Adrenal gland (tissue), 12 donors: ENCODE results near the gene SRPK3. TPM values are rescaled to one million over a fixed set of nuclear protein-coding genes. Genes with fewer than 3 reads are reported as not detected.

ENCODE experiments used
- DNase-seq, 7 donors: peaks; one replicate each; pipeline ENCODE4 v3.0.0-alpha.2; 2019 to 2020
- H3K27ac ChIP-seq, 5 donors: fragments of 200-600 bp; sonication (generic) in 4 of 5; 1 replicate in 3 of 5; 2 replicates in 2 of 5; pipeline versions ENCODE4 v1.5.1 to v1.8.0; 2016 to 2020; ENCODE audit warnings: mild to moderate bottlenecking in 1 of 5
- H3K27me3 ChIP-seq: fragments of 200-600 bp; 2 replicates; pipeline ENCODE4 v1.8.0; 2021
- H3K36me3 ChIP-seq, 2 donors: fragments of 200-600 bp; replicated peaks in 1 of 2; 1 replicate in 1 of 2; 2 replicates in 1 of 2; pipeline versions ENCODE4 v1.5.1 to v1.8.0; 2018 to 2022
- H3K4me1 ChIP-seq, 2 donors: fragments of 200-600 bp; replicated peaks in 1 of 2; 1 replicate in 1 of 2; 2 replicates in 1 of 2; pipeline versions ENCODE4 v1.5.1 to v1.8.0; 2018 to 2021
- H3K4me3 ChIP-seq, 4 donors: fragments of 200-600 bp; sonication (generic) in 3 of 4; one replicate each; pipeline ENCODE4 v1.5.1; 2016 to 2018
- H3K9me3 ChIP-seq, 3 donors: fragments of 200-600 bp; sonication (generic) in 1 of 3; replicated peaks in 1 of 3; 1 replicate in 2 of 3; 2 replicates in 1 of 3; pipeline versions ENCODE4 v1.5.1 to v1.8.0; 2016 to 2021
- POLR2A ChIP-seq, 2 donors: fragments of 450-650 bp; IDR thresholded peaks; one replicate each; pipeline ENCODE4 v1.6.1; 2017; ENCODE audit warnings: antibody characterized with exemption in 2 of 2, mild to moderate bottlenecking in 2 of 2, moderate library complexity in 1 of 2
- WGBS, 4 donors: extraction: QIAGEN DNeasy Blood & Tissue Kit in 2 of 4; methylation state at CpG; one replicate each; pipeline versions ENCODE4 v1.1.5 to v1.1.7; 2013 to 2017; 5-methylcytosine and 5-hydroxymethylcytosine counted together
- intact Hi-C, 2 donors: fragments of 100-400 bp; cut with DNase I; formaldehyde crosslinking; loops; one replicate each; pipeline versions ENCODE4 v1.14.1 to v1.15.0; 2022 to 2023
- polyA plus RNA-seq, 3 donors: library from polyadenylated mRNA; stranded (reverse); fragments of 200-250 nt in 2 of 3; fragments of 350-450 nt in 1 of 3; fragmentation: Illumina TruSeq in 1 of 3; extraction: RNeasy Lipid Tissue Mini Kit (QIAGEN cat#74804) in 1 of 3; gene quantifications; one replicate each; pipeline ENCODE4 v1.2.3, GENCODE V29; 2013 to 2014
- total RNA-seq, 9 donors: library from RNA; depleted of rRNA in 4 of 9; stranded (reverse); fragments of >200 nt in 4 of 9; fragments of 120-200 nt in 1 of 9; fragmentation: NEBNext Ultra II Directional in 1 of 9; extraction: Animal tissue kit (Norgen Biotek cat#: 25700) in 1 of 9; gene quantifications; one replicate each; pipeline versions ENCODE4 v1.1.0 to v1.2.4, GENCODE V29; 2013 to 2023
- TF ChIP-seq, protein P1 (sequence below), 6 experiments: fragments of 450-650 bp in 4 of 6; fragments of 200-600 bp in 2 of 6; sonication (generic) in 1 of 6; IDR thresholded peaks; 1 replicate in 5 of 6; 2 replicates in 1 of 6; pipeline versions ENCODE4 v1.5.1 to v1.8.0; 2016 to 2021; ENCODE audit warnings: antibody characterized with exemption in 6 of 6, mild to moderate bottlenecking in 2 of 6, moderate library complexity in 1 of 6
- donor health status: healthy with polysubstance abuse.
- donor health status: Bipolar disorder and iron deficiency.
- donor health status: DM: yes; HTN: yes; CAD: no.
- donor health status: DM: no; HTN: no; CAD: no.
- donor health status: DM: no; HTN: no; CAD: no.
- donor health status: DM: yes; HTN: yes; CAD: no.

Gene SRPK3
- total and polyA plus RNA-seq, 12 donors: 0.14 to 20.5 (median 1.3) TPM; not detected in 1

DNA sequence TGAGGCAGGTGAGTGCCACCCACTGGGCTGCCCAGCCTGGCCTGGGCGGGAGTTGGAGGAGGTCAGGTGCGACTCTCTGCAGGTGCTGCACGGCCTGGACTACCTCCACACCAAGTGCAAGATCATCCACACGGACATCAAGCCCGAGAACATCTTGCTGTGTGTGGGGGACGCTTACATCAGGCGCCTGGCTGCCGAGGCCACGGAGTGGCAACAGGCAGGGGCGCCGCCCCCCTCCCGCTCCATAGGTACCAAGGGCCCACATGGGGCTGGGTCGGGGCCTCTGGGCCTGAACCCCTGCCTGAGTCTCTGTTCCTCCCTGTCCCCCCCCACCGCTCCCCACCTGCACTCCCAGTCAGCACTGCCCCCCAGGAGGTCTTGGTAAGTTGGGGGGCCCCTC lies 2.0 kb downstream of the SRPK3 start:
- no peak for DNase-seq
- no peaks in the 10 kb centered on the region for H3K27me3 ChIP-seq
- 87 to 93% methylated on average over 11 to 14 of the region's 14 CpGs; no CpG with 5 or more reads in 2 of the 4 donors for WGBS, 4 donors
- TF ChIP-seq POLR2A (IDR thresholded peaks at IDR 0.05): no peak
- TF ChIP-seq, protein P1, sequence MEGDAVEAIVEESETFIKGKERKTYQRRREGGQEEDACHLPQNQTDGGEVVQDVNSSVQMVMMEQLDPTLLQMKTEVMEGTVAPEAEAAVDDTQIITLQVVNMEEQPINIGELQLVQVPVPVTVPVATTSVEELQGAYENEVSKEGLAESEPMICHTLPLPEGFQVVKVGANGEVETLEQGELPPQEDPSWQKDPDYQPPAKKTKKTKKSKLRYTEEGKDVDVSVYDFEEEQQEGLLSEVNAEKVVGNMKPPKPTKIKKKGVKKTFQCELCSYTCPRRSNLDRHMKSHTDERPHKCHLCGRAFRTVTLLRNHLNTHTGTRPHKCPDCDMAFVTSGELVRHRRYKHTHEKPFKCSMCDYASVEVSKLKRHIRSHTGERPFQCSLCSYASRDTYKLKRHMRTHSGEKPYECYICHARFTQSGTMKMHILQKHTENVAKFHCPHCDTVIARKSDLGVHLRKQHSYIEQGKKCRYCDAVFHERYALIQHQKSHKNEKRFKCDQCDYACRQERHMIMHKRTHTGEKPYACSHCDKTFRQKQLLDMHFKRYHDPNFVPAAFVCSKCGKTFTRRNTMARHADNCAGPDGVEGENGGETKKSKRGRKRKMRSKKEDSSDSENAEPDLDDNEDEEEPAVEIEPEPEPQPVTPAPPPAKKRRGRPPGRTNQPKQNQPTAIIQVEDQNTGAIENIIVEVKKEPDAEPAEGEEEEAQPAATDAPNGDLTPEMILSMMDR (IDR thresholded peaks at IDR 0.05): no peak
- peaks cover 0 to 5% of the 10 kb centered on the region in 2 donors for H3K4me1 ChIP-seq
- H3K27ac ChIP-seq: no peak overlapping the region
- intact Hi-C loops: no loop called here
- H3K36me3 ChIP-seq: peaks cover 0 to 29% of the 10 kb centered on the region in 2 donors
- no peaks in the 10 kb centered on the region for H3K9me3 ChIP-seq
- no peak overlapping the region for H3K4me3 ChIP-seq

DNA sequence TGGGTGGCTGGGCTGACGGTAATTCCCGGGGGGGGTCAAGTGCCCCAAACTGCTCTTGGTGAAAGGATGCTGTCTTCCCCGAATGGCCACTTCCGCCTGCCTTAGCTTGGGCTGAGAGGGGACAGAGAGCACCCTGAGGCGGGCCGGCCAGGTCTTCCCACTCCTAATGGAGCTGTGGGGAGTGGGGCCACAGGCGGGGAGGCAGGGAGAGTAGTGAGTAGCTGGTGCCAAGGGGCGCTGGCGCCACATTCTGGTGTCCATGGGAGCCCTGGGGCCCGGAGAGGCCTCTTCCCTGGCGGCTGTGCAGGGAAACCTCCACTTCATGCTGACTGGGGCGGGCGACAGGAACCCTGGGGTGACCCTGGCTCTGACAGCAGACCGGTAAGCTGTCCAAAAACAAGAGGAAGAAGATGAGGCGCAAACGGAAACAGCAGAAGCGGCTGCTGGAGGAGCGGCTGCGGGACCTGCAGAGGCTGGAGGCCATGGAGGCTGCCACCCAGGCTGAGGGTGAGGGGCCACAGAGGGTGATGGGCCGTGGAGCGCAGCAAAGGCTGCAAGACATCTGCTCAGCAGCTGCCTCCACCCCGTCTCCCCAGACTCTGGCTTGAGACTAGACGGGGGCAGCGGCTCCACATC lies 2.7 kb downstream of the SRPK3 start:
- H3K9me3 ChIP-seq: no peaks in the 10 kb centered on the region

DNA sequence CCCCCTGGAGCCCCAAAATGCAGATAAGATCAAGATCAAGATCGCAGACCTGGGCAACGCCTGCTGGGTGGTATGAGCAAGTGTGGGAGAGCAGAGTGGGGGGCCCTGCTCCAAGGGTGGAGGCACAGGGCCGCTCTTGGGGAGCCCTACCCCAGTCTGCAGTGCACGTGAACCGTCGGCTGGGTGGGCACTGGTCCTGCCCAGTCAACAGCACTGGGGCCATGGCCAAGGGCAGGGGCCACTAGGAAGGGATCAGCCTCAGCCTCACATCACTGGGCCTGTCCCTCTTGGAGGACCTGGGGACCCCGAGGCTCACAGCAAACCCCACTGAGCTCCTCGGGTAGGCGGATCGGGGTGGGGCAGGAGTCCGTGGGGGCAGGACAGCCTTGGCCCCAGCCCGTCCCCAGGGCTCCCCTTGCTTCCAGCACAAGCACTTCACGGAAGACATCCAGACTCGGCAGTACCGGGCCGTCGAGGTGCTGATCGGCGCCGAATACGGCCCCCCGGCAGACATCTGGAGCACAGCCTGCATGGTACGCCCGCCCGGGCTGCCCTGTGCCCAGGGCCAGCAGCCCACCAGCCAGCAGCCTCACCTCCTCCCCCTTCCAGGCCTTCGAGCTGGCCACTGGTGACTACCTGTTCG lies 3.6 kb downstream of the SRPK3 start:
- Histone ChIP-seq H3K36me3 (peaks cover 0 to 29% of the 10 kb centered on the region in 2 donors), H3K27ac (no peak overlapping the region), H3K27me3 (no peaks in the 10 kb centered on the region), H3K4me3 (no peak overlapping the region), H3K9me3 (no peaks in the 10 kb centered on the region), H3K4me1 (peaks cover 0 to 5% of the 10 kb centered on the region in 2 donors)
- no peak for DNase-seq
- 90 to 94% (median 93%) methylated on average over 5 to 27 of the region's 27 CpGs; no CpG with 5 or more reads in 1 of the 4 donors for WGBS, 4 donors
- TF ChIP-seq, protein P1 (IDR thresholded peaks at IDR 0.05): no peak
- no peak for TF ChIP-seq POLR2A (IDR thresholded peaks at IDR 0.05)
- intact Hi-C loops: no loop called here

More for the DNA sequence above, 2.7 kb downstream of the SRPK3 start:
- H3K4me3 ChIP-seq: no peak overlapping the region
- no peak for DNase-seq
- WGBS, 4 donors: 58 to 83% (median 76%) methylated on average over 10 to 24 of the region's 24 CpGs
- no peak overlapping the region for H3K27ac ChIP-seq
- no peaks in the 10 kb centered on the region for H3K27me3 ChIP-seq
- intact Hi-C loops: no loop called here
- peaks cover 0 to 29% of the 10 kb centered on the region in 2 donors for H3K36me3 ChIP-seq
- peaks cover 0 to 5% of the 10 kb centered on the region in 2 donors for H3K4me1 ChIP-seq
- TF ChIP-seq, protein P1 (IDR thresholded peaks at IDR 0.05): no peak
- TF ChIP-seq POLR2A (IDR thresholded peaks at IDR 0.05): no peak

DNA sequence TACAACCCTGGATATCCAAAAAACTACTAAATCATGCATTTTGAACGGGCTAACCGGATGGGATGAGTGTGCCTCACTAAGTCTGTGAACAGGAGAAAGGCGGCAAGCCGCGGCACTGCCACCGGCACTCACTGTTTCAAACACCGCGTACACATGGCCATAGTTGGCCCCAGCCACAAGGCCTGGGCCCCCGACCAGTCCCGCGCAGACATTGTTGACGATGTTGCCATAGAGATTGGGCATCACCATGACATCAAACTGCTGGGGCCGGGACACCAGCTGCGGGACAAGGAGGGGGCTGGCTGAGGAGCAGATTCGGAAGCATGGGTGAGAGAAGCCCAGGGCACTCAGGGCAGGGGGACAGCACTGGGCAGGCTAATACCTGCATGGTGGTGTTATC lies 5.8 kb downstream of the SRPK3 start:
- no peak for TF ChIP-seq POLR2A (IDR thresholded peaks at IDR 0.05)
- TF ChIP-seq, protein P1 (IDR thresholded peaks at IDR 0.05): no peak
- Histone ChIP-seq H3K27ac (no peak overlapping the region), H3K4me3 (no peak overlapping the region), H3K36me3 (peaks cover 0 to 29% of the 10 kb centered on the region in 2 donors), H3K4me1 (no peaks in the 10 kb centered on the region), H3K27me3 (no peaks in the 10 kb centered on the region), H3K9me3 (no peaks in the 10 kb centered on the region)
- no peak for DNase-seq
- WGBS, 4 donors: 80 to 92% (median 87%) methylated on average over 5 to 15 of the region's 15 CpGs
- intact Hi-C loops: no loop called here
